Prostate gland (tissue), 2 donors: ENCODE results near the gene ZNF536.

Source experiments
- POLR2A ChIP-seq: fragments of 450-650 bp; IDR thresholded peaks from one replicate; pipeline ENCODE4 v1.6.1; 2016; ENCODE audit warnings: antibody characterized with exemption, mild to moderate bottlenecking
- POLR2AphosphoS5 ChIP-seq: sonication (generic); formaldehyde crosslinking; IDR thresholded peaks from one replicate; pipeline ENCODE4 v1.6.1; 2017; ENCODE audit warnings: antibody characterized with exemption
- TF ChIP-seq, protein P1 (sequence below), 4 experiments: fragments of 200-600 bp in 2 of 4; fragments of 450-650 bp in 2 of 4; sonication (generic) in 2 of 4; IDR thresholded peaks; 1 replicate in 3 of 4; 2 replicates in 1 of 4; pipeline ENCODE4 v1.5.1; 2016 to 2019; ENCODE audit warnings: antibody characterized with exemption in 4 of 4, mild to moderate bottlenecking in 2 of 4, moderate library complexity in 2 of 4

DNA sequence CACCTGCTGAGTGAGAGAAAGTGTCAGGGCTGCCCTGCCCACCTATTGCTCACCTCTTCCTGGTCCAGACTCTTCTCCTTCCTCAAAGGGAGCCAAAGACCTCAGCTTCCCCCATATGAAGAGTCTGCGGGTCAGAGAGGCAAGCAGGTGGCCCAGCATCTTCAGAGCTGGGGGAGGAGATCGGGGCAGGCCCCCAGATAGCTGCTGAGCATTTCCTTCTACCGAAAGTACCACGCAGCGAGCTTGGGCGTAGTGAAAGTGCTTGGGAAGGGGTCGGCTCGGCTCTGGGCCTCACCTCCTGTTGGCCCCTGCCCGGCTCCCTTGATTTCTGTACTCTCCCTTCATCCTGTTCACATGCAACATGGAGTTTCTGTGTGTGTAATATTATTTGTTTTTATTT lies 12.2 kb upstream of the ZNF536 start:
- TF ChIP-seq, protein P1, sequence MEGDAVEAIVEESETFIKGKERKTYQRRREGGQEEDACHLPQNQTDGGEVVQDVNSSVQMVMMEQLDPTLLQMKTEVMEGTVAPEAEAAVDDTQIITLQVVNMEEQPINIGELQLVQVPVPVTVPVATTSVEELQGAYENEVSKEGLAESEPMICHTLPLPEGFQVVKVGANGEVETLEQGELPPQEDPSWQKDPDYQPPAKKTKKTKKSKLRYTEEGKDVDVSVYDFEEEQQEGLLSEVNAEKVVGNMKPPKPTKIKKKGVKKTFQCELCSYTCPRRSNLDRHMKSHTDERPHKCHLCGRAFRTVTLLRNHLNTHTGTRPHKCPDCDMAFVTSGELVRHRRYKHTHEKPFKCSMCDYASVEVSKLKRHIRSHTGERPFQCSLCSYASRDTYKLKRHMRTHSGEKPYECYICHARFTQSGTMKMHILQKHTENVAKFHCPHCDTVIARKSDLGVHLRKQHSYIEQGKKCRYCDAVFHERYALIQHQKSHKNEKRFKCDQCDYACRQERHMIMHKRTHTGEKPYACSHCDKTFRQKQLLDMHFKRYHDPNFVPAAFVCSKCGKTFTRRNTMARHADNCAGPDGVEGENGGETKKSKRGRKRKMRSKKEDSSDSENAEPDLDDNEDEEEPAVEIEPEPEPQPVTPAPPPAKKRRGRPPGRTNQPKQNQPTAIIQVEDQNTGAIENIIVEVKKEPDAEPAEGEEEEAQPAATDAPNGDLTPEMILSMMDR (IDR thresholded peaks at IDR 0.05) = no peak
- TF ChIP-seq POLR2A (no peak), POLR2AphosphoS5 (no peak)
